H1 (cell line): Measurements from ENCODE around the gene MYOD1.

Experiments
- HDAC2 ChIP-seq, 2 experiments: fragments of 300-600 bp in 1 of 2; sonication (generic) in 1 of 2; IDR thresholded peaks; 2 replicates each; pipeline ENCODE4 v1.6.1; 2011 to 2012; ENCODE audit warnings: low read depth in 2 of 2, low read length in 2 of 2, mild to moderate bottlenecking in 2 of 2, moderate library complexity in 2 of 2, borderline replicate concordance in 1 of 2, inconsistent platforms in 1 of 2
- HDAC6 ChIP-seq: IDR thresholded peaks from one replicate; pipeline ENCODE4 v1.7.1; 2012; ENCODE audit warnings: low read depth, mild to moderate bottlenecking, inconsistent platforms, low read length, moderate library complexity
- NRF1 ChIP-seq: IDR thresholded peaks from 2 replicates; pipeline ENCODE4 v1.6.1; 2011; ENCODE audit warnings: mild to moderate bottlenecking, low read depth, low read length, improper control_type of control experiment
- POLR2AphosphoS5 ChIP-seq: IDR thresholded peaks from 2 replicates; pipeline ENCODE4 v1.6.1; 2011; ENCODE audit warnings: low read depth, low read length
- RAD21 ChIP-seq, 2 experiments: IDR thresholded peaks in 1 of 2; conservative IDR thresholded peaks in 1 of 2; 2 replicates each; pipeline ENCODE4 v1.6.1; 2011; ENCODE audit warnings: low read depth in 2 of 2, low read length in 2 of 2, improper control_type of control experiment in 1 of 2, inconsistent platforms in 1 of 2, mild to moderate bottlenecking in 1 of 2, moderate library complexity in 1 of 2
- SIN3A ChIP-seq, 2 experiments: IDR thresholded peaks in 1 of 2; conservative IDR thresholded peaks in 1 of 2; 2 replicates each; pipeline ENCODE4 v1.6.1; 2011 to 2012; ENCODE audit warnings: low read length in 2 of 2, improper control_type of control experiment in 1 of 2, low read depth in 1 of 2, mild to moderate bottlenecking in 1 of 2
- SP1 ChIP-seq: IDR thresholded peaks from 2 replicates; pipeline ENCODE4 v1.6.1; 2011; ENCODE audit warnings: low read depth, low read length
- YY1 ChIP-seq: IDR thresholded peaks from 2 replicates; pipeline ENCODE4 v1.6.1; 2011; ENCODE audit warnings: low read depth, mild to moderate bottlenecking, low read length
- TF ChIP-seq, protein P1 (sequence below), 3 experiments: IDR thresholded peaks; 1 replicate in 2 of 3; 2 replicates in 1 of 3; pipeline versions ENCODE4 v1.5.1 to v1.6.1; 2011; ENCODE audit warnings: low read length in 3 of 3, mild to moderate bottlenecking in 3 of 3, inconsistent platforms in 2 of 3, low read depth in 1 of 3, moderate library complexity in 1 of 3; ENCODE audit not compliant: insufficient read depth in 1 of 3; ENCODE audit errors: control extremely low read depth in 1 of 3

DNA sequence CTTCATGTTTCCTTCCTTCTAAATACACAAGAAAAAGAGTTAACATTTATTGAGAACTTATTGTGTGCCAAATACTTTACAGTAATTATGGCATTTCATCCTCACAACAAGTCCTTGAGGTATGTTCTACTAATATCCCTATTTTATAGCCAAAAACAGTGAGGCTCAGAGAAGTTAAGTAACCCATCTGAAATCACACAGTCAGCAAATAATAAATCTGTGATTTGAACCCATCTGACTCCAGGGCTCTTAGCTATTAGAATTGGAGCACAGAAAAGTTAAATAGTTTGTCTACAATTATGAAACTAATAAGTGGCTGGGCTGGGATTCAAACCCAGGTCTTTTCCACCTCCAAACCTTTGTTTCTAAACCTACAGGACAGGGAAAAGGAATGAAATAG lies 36.5 kb upstream of the MYOD1 start:
- TF ChIP-seq SP1 (no peak), RAD21 (IDR thresholded peaks at IDR 0.05 in 1 of 2, conservative IDR thresholded peaks at IDR 0.05 in 1 of 2; ENCODE audit: low read depth in 2 of 2, low read length in 2 of 2) (no peak), NRF1 (no peak), POLR2AphosphoS5 (no peak), HDAC2 (IDR thresholded peaks at IDR 0.05; ENCODE audit: borderline replicate concordance in 1 of 2, low read depth in 2 of 2, low read length in 2 of 2) (no peak), YY1 (no peak), HDAC6 (no peak), SIN3A (conservative IDR thresholded peaks at IDR 0.05 in 1 of 2, IDR thresholded peaks at IDR 0.05 in 1 of 2; ENCODE audit: low read depth in 1 of 2, low read length in 2 of 2) (no peak)
- TF ChIP-seq, protein P1, sequence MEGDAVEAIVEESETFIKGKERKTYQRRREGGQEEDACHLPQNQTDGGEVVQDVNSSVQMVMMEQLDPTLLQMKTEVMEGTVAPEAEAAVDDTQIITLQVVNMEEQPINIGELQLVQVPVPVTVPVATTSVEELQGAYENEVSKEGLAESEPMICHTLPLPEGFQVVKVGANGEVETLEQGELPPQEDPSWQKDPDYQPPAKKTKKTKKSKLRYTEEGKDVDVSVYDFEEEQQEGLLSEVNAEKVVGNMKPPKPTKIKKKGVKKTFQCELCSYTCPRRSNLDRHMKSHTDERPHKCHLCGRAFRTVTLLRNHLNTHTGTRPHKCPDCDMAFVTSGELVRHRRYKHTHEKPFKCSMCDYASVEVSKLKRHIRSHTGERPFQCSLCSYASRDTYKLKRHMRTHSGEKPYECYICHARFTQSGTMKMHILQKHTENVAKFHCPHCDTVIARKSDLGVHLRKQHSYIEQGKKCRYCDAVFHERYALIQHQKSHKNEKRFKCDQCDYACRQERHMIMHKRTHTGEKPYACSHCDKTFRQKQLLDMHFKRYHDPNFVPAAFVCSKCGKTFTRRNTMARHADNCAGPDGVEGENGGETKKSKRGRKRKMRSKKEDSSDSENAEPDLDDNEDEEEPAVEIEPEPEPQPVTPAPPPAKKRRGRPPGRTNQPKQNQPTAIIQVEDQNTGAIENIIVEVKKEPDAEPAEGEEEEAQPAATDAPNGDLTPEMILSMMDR (IDR thresholded peaks at IDR 0.05; ENCODE audit: control extremely low read depth in 1 of 3, insufficient read depth in 1 of 3, low read depth in 1 of 3, low read length in 3 of 3), result no peak
